ENCODE results near the gene KNDC1.

- TF ChIP-seq FOXP2 (optimal IDR thresholded peaks at IDR 0.05; ENCODE audit: borderline replicate concordance, extremely low read depth, extremely low read length, insufficient read depth) = no peak
- TF ChIP-seq POLR2AphosphoS5 (IDR thresholded peaks at IDR 0.05; ENCODE audit: low read depth, low read length) = no peak
- TF ChIP-seq REST (IDR thresholded peaks at IDR 0.05; ENCODE audit: insufficient read depth in 1 of 2, low read depth in 2 of 2, low read length in 2 of 2) = no peak
Observed at GRCh38 chr10:133179128-133179520, 19.1 kb downstream of the KNDC1 start.
